Parathyroid adenoma (tissue), 2 donors: Measurements from ENCODE around the gene TNNC1.
A peak's percentile ranks its signal among the peaks of the same experiment; 100 is the strongest.

Experiments used
- H2AFZ ChIP-seq: fragments of 300-600 bp; sonication (generic); one replicate; pipeline ENCODE4 v1.7.0; 2017; ENCODE audit warnings: antibody characterized with exemption, mild to moderate bottlenecking
- H3K27ac ChIP-seq: fragments of 300-600 bp; sonication (generic); one replicate; pipeline ENCODE4 v1.7.0; 2017
- H3K27me3 ChIP-seq: fragments of 300-600 bp; sonication (generic); one replicate; pipeline ENCODE4 v1.7.0; 2017; ENCODE audit warnings: low read length; ENCODE audit not compliant: control insufficient read depth, insufficient read depth
- H3K36me3 ChIP-seq: fragments of 300-600 bp; sonication (generic); one replicate; pipeline ENCODE4 v1.7.0; 2017; ENCODE audit warnings: low read length; ENCODE audit not compliant: control insufficient read depth, insufficient read depth
- H3K4me1 ChIP-seq: fragments of 300-600 bp; sonication (generic); one replicate; pipeline ENCODE4 v1.7.0; 2017; ENCODE audit warnings: control low read depth
- H3K4me2 ChIP-seq: fragments of 300-600 bp; sonication (generic); one replicate; pipeline ENCODE4 v1.7.0; 2017; ENCODE audit warnings: low read length
- H3K4me3 ChIP-seq: fragments of 300-600 bp; sonication (generic); one replicate; pipeline ENCODE4 v1.7.0; 2017; ENCODE audit warnings: low read depth, low read length
- H3K79me2 ChIP-seq: fragments of 300-600 bp; sonication (generic); one replicate; pipeline ENCODE4 v1.7.0; 2017; ENCODE audit warnings: control low read depth
- H3K9ac ChIP-seq: fragments of 300-600 bp; sonication (generic); one replicate; pipeline ENCODE4 v1.7.0; 2017; ENCODE audit warnings: mild to moderate bottlenecking
- H3K9me3 ChIP-seq: fragments of 300-600 bp; sonication (generic); one replicate; pipeline ENCODE4 v1.7.0; 2017; ENCODE audit warnings: low read length; ENCODE audit not compliant: control insufficient read depth
- TF ChIP-seq, protein P1 (sequence below): fragments of 300-600 bp; sonication (generic); IDR thresholded peaks from one replicate; pipeline ENCODE4 v1.7.0; 2017; ENCODE audit warnings: antibody characterized with exemption, mild to moderate bottlenecking
- donor health status: primary hyperparathyroidism.

TNNC1 gene

DNA sequence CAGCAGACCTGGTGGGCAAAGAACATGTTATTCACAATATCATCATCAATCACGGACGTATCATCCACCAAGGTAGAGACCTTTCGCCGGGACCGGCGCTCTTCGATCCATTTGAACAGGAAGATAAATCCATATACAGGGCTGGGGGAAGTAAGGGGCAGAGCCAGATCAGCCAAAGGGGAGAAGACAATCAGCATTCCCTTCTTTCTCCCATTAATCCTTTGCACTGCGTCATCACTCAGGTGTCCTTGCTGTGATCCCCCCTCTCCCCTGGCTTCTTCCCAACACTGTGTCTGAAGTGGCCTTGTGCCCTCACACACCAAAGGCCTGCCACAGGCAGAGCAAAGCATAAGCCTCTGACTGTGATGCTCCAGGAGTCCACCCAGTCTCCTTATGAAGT, 45.4 kb downstream of the TNNC1 start:
- H3K4me1 ChIP-seq = peaks cover 22% of the 10 kb centered on the region
- no peak overlapping the region for H3K9ac ChIP-seq
- no peaks in the 10 kb centered on the region for H3K36me3 ChIP-seq
- no peak overlapping the region for H3K4me3 ChIP-seq
- peaks cover 2% of the 10 kb centered on the region for H3K79me2 ChIP-seq
- peak overlapping the region; percentile 24 for H3K27ac ChIP-seq
- TF ChIP-seq, protein P1, sequence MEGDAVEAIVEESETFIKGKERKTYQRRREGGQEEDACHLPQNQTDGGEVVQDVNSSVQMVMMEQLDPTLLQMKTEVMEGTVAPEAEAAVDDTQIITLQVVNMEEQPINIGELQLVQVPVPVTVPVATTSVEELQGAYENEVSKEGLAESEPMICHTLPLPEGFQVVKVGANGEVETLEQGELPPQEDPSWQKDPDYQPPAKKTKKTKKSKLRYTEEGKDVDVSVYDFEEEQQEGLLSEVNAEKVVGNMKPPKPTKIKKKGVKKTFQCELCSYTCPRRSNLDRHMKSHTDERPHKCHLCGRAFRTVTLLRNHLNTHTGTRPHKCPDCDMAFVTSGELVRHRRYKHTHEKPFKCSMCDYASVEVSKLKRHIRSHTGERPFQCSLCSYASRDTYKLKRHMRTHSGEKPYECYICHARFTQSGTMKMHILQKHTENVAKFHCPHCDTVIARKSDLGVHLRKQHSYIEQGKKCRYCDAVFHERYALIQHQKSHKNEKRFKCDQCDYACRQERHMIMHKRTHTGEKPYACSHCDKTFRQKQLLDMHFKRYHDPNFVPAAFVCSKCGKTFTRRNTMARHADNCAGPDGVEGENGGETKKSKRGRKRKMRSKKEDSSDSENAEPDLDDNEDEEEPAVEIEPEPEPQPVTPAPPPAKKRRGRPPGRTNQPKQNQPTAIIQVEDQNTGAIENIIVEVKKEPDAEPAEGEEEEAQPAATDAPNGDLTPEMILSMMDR = no peak
- H3K4me2 ChIP-seq = peak overlapping the region; percentile 98
- H3K9me3 ChIP-seq = no peaks in the 10 kb centered on the region
- no peak overlapping the region for H2AFZ ChIP-seq
- no peaks in the 10 kb centered on the region for H3K27me3 ChIP-seq

DNA sequence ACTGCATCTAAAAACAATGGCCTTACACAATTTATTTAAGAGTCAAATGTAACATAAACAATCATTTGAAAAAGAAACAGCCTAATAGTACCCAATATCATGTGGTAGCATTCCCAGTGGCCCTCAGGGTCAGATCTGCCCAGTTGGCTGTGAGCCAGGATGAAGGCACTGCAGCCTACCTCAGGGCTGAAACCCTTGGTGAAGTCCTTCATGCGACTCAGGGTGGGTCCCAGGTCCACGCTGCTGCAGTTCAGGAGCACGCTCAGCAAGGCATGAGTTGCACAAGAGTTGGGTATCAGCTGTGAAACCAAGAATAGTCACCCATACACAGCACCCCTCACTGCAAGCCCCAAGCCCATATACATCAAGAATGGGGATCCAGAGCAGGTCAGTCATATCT, 46.1 kb downstream of the TNNC1 start:
- no peaks in the 10 kb centered on the region for H3K9me3 ChIP-seq
- H3K4me2 ChIP-seq = no peak overlapping the region
- H3K27me3 ChIP-seq = no peaks in the 10 kb centered on the region
- no peak overlapping the region for H3K9ac ChIP-seq
- H3K27ac ChIP-seq = no peak overlapping the region
- no peak overlapping the region for H3K4me3 ChIP-seq
- no peak overlapping the region for H2AFZ ChIP-seq
- peaks cover 18% of the 10 kb centered on the region for H3K4me1 ChIP-seq
- TF ChIP-seq, protein P1 = no peak
- H3K79me2 ChIP-seq = peaks cover 2% of the 10 kb centered on the region
- H3K36me3 ChIP-seq = no peaks in the 10 kb centered on the region

DNA sequence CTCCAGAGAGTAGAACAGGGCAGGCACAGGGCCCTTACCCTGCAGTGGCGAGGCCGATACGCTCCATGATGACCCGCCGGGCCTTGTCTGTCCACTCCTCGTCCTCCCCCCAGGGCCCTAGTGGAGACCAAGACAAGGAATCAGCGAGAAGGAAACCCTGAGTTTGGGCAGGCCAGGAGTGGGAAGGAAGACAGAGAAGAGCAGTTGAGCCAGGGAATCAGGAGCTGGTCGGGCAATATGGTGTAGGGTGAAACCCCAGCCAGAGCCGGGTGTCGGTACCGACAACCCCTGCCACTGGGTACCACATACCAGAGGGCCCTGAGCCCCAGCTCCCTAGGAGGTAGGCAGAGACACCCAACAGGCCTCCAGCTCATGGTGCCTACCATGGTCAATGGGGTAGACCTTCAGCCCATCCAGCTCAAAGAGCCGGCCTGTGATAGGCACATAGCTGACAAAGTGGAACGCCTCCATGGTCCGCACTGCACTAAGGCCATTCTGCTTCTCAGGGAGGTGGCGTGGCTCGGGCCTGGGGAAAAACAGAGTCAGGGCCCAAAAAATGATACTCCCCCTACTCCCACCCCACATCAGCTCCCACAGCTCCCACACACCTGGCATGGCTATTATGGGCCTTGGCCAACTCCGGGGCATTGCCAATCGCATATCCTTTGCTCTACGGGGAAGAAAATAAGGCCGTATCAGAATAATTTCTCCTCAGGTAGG, 46.9 kb downstream of the TNNC1 start:
- peaks cover 13% of the 10 kb centered on the region for H3K4me1 ChIP-seq
- no peaks in the 10 kb centered on the region for H3K27me3 ChIP-seq
- H3K79me2 ChIP-seq = peaks cover 2% of the 10 kb centered on the region
- H3K4me3 ChIP-seq = no peak overlapping the region
- TF ChIP-seq, protein P1 = no peak
- H3K9me3 ChIP-seq = no peaks in the 10 kb centered on the region
- H3K27ac ChIP-seq = no peak overlapping the region
- H3K4me2 ChIP-seq = no peak overlapping the region
- H3K9ac ChIP-seq = no peak overlapping the region
- H2AFZ ChIP-seq = no peak overlapping the region
- H3K36me3 ChIP-seq = no peaks in the 10 kb centered on the region

DNA sequence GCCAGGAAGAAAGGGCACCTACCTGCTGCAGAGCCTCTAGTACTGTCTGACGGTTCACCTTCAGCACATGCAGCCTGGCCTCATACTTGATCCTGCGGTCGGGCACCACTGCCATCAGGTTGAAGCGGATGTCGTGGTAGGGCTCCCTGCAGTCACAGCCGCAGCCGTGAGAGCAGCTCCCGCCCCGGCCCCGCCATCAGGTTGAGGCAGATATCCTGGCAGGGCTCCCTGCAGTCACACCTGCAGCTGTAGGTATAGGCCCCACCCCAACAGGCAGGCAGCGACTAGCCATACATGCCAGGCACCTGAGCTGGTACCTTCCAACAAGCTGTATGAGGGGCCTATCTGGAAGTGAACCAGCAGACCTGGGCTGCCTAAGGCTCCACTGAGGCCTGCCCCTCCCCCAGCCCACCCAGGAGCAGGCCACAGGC, 47.6 kb downstream of the TNNC1 start:
- Histone ChIP-seq H3K27me3 (no peaks in the 10 kb centered on the region), H3K36me3 (no peaks in the 10 kb centered on the region), H3K9me3 (no peaks in the 10 kb centered on the region), H2AFZ (no peak overlapping the region), H3K27ac (no peak overlapping the region), H3K79me2 (peaks cover 2% of the 10 kb centered on the region), H3K4me3 (no peak overlapping the region), H3K4me1 (peaks cover 11% of the 10 kb centered on the region), H3K4me2 (no peak overlapping the region), H3K9ac (no peak overlapping the region)
- TF ChIP-seq, protein P1 = no peak

GRCh38 chr3:52405601-52406110, 48.2 kb downstream of the TNNC1 start:
- no peak overlapping the region for H3K4me2 ChIP-seq
- H2AFZ ChIP-seq = no peak overlapping the region
- TF ChIP-seq, protein P1 = no peak
- H3K4me1 ChIP-seq = peaks cover 11% of the 10 kb centered on the region
- H3K4me3 ChIP-seq = no peak overlapping the region
- H3K9me3 ChIP-seq = no peaks in the 10 kb centered on the region
- H3K27me3 ChIP-seq = no peaks in the 10 kb centered on the region
- H3K36me3 ChIP-seq = no peaks in the 10 kb centered on the region
- no peak overlapping the region for H3K9ac ChIP-seq
- peaks cover 2% of the 10 kb centered on the region for H3K79me2 ChIP-seq
- H3K27ac ChIP-seq = no peak overlapping the region
